EL (cell line): ENCODE results near the gene PHF20.
"Not testable (repeated sequence)": the region's sequence is repeated elsewhere in the genome, so short reads cannot be mapped to it uniquely, and the experiment has no call there.

Experiments used
- DNase-seq: peaks from one replicate; pipeline ENCODE4 v3.0.0-alpha.2; 2016

PHF20 gene

GRCh38 chr20:35842361-35842760 is 70.5 kb downstream of the PHF20 start:
- no peak for DNase-seq

- not testable (repeated sequence) for DNase-seq
Observed at GRCh38 chr20:35843894-35844293, 72.1 kb downstream of the PHF20 start.

DNA sequence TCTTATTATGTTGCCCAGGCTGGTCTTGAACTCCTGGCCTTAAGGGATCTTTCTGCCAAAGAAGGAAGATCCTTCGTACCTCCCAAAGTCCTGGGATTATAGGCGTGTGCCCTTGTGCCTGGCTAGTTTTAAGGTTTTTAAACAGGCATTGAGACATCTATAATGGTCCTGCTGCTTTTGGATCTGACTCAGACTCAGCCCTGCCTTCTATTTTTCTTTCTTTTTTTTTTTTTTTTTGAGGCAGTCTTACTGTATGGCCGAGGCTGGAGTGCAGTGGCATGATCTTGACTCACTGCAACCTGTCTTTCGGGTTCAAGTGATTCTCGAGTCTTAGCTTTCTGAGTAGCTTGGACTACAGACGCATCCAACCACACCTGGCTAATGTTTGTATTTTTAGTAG is 73.7 kb downstream of the PHF20 start:
- peak; percentile 25 for DNase-seq

- no peak for DNase-seq
Observed at GRCh38 chr20:35849706-35850105, 77.9 kb downstream of the PHF20 start.

- not testable (repeated sequence) for DNase-seq
Observed at GRCh38 chr20:35851659-35852058, 79.8 kb downstream of the PHF20 start.

- DNase-seq, result peak; percentile 22
Observed at GRCh38 chr20:35854713-35855348, 83.0 kb downstream of the PHF20 start.

DNA sequence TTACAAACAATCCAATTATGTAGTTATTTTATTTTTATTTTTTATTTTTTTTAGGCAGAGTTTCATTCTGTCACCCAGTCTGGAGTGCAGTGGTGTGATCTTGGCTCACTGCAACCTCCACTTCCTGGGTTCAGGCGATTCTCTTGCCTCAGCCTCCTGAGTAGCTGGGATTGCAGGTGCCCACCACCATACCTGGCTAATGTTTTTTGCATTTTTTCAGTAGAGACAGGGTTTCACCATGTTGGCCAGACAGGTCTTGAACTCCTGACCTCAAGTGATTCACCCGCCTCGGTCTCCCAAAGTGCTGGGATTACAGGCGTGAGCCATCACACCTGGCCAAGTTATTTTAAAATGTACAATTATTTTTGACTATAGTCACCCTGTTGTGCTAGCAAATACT is 83.8 kb downstream of the PHF20 start:
- DNase-seq, result not testable (repeated sequence)

- DNase-seq, result no peak
Observed at GRCh38 chr20:35856866-35857265, 85.1 kb downstream of the PHF20 start.

DNA sequence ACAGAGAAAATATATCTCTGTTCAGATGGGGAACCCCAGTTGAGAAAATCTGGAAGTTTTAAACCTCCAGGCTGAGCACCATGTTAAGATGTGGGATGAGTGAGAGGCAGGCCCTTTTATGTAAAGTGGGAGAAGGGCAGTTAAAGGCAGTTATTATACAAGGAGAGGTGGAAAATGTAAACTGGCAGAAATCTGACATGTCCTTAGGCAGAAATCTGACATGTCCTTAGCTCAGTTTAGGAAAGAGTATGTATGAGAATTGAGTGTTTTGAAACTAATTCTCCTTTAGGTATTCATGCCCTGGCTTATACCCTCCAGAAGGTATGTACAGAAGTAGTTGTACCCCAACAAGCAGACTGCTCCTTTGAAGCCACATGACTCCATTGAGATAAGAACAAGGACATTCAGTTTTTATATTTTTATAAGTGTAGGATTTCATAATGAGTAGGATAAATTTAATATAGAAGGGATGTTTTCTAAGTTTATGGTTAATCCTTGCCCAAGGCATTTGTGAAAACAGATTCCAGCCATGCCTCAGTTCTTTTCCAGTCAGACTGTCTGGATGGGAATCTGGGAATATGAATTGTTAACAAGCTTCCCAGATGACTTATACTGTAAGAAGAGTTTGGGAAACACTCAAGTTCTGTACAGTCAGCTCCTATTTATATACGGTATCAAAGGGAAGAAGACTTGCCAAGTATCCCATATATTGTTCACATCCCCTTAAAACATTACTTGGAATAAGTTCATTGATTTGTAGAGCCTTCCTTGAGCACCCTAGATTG is 94.8 kb downstream of the PHF20 start:
- DNase-seq, result peak; percentile 60

- no peak for DNase-seq
Observed at GRCh38 chr20:35870541-35871258, 98.9 kb downstream of the PHF20 start.

GRCh38 chr20:35871259-35871771 is 99.5 kb downstream of the PHF20 start:
- peak; percentile 46 for DNase-seq

GRCh38 chr20:35876033-35876320 is 104.2 kb downstream of the PHF20 start:
- DNase-seq, result no peak

GRCh38 chr20:35877611-35878010 is 105.8 kb downstream of the PHF20 start:
- DNase-seq, result no peak

DNA sequence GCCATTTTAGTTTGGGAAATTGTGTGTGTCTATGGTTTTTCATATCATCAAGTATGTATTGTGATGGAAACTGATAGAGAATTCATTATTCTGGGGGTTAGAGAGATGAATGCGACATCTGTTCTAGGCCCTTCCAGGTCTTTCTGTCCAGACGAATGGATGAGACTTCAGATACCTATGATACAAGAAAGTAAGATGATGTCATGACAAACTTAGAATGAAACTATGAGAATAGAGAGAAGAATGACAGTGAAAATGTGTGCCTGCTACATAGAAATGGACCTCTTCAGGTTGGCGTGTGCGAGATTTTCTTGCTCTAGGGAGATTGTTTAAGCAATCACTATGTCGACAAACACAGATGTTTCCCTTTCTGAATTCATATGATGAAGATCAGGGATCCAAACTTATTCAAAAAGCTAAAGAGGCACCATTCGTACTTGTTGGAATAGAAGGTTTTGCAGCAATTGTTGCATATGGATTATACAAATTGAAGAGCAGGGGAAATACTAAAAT is 106.4 kb downstream of the PHF20 start:
- no peak for DNase-seq

DNA sequence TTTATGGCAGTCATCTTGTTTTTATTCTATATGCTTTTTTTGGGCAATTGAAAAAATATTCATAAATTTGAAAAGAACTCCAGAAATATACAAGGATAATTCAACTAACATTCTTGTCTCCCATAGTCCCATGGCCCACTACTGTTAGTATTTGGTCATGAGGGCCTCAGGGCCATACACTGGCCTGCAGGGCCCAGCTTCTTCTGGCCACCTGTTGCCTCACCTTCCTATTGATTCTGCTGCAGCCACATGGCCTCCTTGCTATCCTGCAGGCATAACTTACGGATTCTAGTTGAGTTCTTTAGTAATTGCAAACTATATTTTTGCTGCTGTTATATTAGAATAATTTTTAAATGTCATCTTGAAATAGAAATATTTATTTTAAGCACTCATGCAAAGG is 109.9 kb downstream of the PHF20 start:
- DNase-seq, result no peak

DNA sequence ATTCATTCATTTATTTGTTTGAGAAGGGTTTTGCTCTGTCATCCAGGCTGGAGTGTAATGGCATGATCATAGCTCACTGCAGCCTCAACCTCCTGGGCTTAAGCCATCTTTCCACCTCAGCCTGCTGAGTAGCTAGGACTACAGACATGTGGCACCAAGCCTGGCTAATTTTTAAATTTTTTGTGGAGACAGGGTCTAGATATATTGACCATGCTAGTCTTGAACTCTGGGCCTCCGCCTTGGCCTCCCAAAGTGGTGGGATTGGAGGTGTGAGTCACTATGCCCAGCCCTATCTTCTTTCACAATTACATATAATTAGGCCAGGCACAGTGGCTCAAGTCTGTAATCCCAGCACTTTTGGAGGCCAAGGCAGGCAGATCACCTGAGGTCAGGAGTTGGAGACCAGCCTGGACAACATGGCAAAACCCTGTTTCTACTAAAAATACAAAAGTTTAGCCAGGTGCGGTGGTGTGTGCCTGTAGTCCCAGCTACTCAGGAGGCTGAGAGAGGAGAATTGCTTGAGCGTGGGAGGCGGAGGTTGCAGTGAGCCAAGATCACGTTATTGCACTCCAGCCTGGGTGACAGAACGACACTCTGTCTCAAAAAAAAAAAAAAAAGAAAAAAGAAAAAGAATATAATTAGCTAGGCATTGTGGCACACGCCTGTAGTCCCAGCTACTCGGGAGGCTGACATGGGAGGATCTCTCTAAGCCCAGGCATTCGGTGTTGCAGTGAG is 110.8 kb downstream of the PHF20 start:
- DNase-seq, result not testable (repeated sequence)

GRCh38 chr20:35883336-35883777 is 111.5 kb downstream of the PHF20 start:
- peak; percentile 43 for DNase-seq

DNA sequence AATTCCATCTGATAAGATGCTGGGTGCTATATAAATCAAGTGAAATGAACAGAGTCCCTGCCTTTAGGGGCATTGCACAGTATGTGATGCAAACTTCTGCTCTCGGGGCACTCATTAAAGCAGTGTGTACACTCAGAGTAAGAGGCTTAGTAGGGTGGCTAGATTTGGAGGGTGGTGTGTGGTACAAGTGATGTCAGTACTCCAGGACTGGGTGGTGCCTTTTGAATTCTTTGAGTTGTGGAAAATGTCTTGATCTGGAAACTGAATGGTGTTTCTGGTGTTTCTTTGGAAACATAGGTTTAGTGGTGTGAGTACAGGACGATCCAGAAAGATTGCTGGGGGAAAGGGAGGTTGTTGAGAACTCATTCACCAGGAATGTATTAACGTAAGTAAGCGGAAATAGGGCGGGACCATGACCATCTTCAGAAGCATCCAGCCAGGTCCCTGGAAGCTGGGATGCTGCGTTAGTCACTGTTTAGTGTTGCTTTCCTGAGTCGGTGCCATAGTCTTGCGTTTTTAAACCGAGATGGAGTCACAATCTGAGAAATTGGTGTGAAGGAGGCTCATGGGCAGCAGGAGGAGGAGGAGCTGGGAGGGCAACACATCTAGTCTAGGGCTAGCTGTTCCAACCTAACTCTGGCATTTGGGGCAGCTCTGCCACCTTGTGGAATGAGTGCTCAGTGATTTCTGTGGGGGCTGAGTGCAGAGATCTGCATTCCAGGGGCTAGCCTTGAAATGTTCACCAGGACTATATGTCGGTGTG is 112.1 kb downstream of the PHF20 start:
- peak; percentile 100 for DNase-seq

DNA sequence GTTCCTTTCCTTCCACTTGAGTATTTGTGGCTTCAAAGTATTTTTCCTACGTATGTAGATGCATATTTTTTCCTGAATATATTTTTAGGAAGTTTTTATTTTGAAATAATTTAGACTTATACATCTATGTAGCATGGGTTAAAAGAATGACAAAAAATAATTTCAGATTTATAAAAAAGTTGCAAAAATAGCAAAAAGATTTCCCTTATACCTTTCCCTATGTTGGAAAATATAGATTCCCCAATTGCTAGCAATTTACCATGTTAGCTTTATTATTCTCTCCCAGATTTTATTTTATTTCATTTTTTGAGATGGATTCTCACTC is 112.7 kb downstream of the PHF20 start:
- no peak for DNase-seq

DNA sequence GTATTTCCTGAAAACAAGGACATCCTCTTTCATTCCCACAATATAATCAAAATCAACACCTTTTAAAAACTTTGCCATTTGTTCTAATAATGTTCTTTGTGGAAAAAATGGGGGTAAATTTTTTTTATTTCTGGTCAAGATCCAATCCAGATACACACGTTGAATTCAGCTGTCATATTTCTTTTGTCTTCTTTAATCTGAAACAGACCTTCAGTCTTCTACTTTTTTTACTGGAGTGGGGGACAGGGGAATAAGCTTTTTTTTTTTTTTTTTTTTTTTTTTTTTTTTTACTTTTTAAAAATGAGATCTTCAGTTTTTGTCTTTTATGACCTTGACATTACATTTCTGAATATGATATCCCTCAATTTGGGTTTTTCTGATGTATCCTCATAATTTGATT is 113.4 kb downstream of the PHF20 start:
- no peak for DNase-seq

DNA sequence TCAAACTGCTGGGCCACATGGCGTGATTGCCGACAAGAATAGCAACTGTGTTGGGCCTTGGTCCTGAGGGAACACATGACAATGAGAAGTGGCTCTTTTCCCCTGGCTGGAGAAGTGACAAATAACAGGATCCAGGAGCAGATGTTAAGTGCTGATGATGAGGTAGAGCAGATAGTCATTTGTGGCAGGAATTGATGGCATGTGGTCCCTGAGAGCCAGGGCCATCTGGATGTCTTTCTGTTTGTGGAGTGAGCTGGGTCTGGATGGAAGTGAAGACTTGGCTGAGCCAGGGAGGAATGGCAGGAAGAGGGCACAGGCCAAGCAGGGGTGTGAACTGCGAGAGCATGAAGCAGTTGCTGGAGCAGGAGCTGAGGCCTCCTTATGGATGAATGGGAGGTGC is 114.7 kb downstream of the PHF20 start:
- DNase-seq, result no peak

DNA sequence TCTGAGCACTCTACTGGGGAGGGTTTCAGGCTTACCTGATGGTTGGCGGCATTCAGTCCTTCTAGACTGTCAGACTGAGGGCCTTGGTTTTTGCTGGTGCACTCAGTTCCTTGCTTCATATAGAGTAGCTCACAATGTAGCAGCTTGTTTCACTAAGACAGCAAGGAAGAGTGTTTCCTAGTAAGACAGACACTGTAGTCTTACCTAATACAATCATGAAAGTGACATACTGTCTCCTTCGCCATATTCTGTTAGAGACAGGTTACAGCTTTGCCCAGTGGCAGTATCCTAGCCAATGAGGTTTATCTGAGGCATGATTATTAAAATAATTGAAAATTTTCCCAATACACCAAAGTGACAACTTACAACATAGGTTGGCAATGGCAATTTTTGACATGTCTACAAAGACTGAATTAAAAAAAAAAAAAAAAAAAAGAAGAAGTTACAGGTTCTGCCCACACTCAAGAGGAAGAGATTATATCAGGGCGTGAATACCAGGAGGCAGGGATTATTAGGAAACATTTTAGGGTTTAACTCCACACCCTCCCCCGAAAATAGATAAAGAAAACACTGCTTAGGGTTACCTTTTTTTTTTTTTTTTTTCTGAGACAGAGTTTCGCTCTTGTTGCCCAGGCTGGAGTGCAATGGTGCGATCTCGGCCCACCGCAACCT is 115.7 kb downstream of the PHF20 start:
- DNase-seq, result no peak
